22Rv1 (cell line): ENCODE measurements around the gene SERP2.

Experiments
- ZFX ChIP-seq: fragments of 450-650 bp; IDR thresholded peaks from 2 replicates; pipeline ENCODE4 v1.6.1; 2017; ENCODE audit warnings: antibody characterized with exemption, borderline replicate concordance
- TF ChIP-seq, protein P1 (sequence below): fragments of 450-650 bp; IDR thresholded peaks from 2 replicates; pipeline ENCODE4 v1.5.1; 2017; ENCODE audit warnings: mild to moderate bottlenecking

- TF ChIP-seq, protein P1, sequence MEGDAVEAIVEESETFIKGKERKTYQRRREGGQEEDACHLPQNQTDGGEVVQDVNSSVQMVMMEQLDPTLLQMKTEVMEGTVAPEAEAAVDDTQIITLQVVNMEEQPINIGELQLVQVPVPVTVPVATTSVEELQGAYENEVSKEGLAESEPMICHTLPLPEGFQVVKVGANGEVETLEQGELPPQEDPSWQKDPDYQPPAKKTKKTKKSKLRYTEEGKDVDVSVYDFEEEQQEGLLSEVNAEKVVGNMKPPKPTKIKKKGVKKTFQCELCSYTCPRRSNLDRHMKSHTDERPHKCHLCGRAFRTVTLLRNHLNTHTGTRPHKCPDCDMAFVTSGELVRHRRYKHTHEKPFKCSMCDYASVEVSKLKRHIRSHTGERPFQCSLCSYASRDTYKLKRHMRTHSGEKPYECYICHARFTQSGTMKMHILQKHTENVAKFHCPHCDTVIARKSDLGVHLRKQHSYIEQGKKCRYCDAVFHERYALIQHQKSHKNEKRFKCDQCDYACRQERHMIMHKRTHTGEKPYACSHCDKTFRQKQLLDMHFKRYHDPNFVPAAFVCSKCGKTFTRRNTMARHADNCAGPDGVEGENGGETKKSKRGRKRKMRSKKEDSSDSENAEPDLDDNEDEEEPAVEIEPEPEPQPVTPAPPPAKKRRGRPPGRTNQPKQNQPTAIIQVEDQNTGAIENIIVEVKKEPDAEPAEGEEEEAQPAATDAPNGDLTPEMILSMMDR = no peak
- TF ChIP-seq ZFX = no peak
Observed at GRCh38 chr13:44414716-44415115, 41.1 kb downstream of the SERP2 start.
